ENCODE measurements around the gene ANK3.

ANK3 gene

DNA sequence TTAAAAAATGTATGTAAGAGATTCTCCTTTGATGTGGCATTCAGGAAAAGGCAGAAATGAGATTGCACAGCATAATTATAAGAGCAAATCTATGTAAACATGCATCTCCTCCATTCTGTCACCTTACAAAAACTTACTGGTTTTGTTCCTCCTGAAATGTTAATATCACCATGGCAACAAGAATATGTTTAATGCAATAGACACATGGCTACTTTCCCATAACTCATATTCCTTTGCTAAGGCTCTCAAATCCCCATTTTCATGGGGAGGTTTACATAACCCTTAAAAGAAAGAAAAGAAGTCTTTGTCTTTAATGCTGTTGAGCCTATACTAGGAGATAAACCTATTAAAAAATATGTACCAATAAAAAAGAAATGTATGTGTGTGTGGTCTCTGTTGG lies 136.2 kb downstream of the ANK3 start:
- TF ChIP-seq CTCF (IDR thresholded peaks at IDR 0.05), result no peak

DNA sequence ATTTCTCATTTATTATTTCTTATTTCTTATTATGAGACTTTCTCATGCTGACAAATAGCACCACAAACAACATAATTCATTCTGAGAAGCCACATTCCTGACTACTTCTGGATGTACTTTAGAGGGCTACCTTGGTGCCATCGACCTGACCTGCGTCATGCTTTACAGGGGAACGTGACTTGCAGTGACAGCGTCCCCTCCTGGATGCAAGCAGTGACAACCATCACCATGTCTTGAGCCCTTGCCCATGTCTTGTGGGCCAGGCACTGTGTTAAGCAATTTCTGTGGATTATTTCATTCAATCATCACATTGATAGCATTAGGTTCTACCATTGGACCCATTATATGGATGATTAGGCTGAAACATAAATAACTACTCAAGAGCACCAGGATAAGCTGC lies 137.0 kb downstream of the ANK3 start:
- TF ChIP-seq CTCF (IDR thresholded peaks at IDR 0.05), result no peak

DNA sequence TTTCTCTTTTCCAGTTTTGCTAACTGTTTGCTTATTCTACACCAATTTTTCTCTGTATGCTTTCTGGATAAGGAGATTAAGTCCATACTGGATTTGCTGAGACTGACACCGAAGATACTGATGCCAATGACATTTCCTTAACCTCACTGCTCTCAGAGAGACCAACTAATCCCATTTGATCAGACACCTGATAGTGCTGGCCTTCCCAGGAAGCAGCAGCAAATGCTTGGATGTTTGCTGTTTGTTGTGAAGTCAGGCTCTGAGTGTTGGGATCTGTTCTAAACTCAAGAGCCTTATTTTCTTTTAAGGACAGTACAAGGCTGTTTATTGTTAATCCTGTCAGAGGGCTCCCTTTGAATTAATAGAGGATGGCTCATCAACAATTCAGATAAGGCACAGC lies 143.3 kb downstream of the ANK3 start:
- no peak for TF ChIP-seq CTCF (IDR thresholded peaks at IDR 0.05)

DNA sequence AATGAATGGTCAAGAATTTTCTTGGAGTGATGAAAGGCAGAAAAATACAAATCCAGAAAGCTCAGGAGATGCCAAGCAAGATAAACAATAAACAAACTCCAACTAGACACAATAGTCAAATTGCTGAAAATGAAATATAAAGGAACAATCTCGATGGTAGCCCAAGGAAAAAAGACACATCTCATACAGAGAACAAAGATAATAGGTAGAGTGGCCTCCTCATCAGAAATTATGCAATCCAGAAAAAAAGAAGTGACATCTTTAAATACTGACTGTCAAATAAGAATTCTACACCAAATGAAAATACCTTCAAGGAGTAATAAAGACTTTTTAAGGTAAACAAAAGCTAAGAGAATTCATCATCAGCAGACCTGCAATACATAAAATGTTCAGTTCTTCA lies 150.4 kb downstream of the ANK3 start:
- no peak for TF ChIP-seq CTCF (IDR thresholded peaks at IDR 0.05)

GRCh38 chr10:60238759-60239100 lies 150.9 kb downstream of the ANK3 start:
- TF ChIP-seq CTCF (IDR thresholded peaks at IDR 0.05), result no peak

DNA sequence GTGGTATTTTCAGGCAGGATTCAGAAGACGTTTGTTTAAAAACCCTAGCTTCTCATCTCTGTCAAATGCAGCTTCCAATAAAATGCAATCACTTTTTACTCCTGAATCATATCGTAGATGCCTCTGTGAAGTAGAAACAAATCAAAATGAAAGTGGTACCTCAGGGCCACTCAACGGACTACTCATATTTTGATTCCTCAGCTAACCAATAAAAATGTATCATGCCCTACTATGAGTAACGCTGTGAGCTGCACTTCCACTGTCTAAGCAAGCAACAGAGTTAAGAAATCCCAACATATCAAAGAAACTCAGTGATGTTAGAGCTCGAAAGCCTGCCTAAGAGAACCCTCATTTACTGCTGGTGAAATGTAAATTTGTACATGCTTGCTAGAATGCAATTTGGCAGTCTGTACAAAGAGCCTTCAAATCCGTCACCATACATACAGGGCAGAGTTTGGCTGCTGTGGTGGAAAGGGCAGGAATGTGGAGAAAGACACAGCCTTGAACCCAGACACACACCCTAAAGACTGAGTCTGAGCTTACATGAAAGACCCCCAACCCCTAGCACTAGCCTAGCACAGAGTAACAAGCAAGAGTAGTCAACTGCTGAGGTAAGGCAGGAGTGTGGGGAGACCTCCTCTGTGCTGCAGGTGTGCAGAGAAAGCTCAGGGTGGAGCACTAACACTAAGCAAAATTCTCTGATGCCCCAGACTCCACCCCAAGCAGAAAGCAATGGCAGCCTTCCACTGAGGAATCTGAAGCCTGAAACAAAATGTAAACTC lies 151.5 kb downstream of the ANK3 start:
- peak; percentile 42; the same call in 1 of the 2 replicates for TF ChIP-seq CTCF (IDR thresholded peaks at IDR 0.05)

- no peak for TF ChIP-seq CTCF (IDR thresholded peaks at IDR 0.05)
Observed at GRCh38 chr10:60236869-60237524, 152.7 kb downstream of the ANK3 start.

All from LNCAP (cell line).